Measurements from ENCODE around the gene ZNHIT1. TPM values are rescaled to one million over a fixed set of nuclear protein-coding genes. Genes with fewer than 3 reads are reported as not detected.
A peak's percentile ranks its signal among the peaks of the same experiment; 100 is the strongest.
"Not testable (repeated sequence)": the region's sequence is repeated elsewhere in the genome, so short reads cannot be mapped to it uniquely, and the experiment has no call there.

Gene ZNHIT1
- total and polyA plus RNA-seq, 3 experiments from 2014 or later: 50.6 to 66.2 (median 51.7) TPM

- DNase-seq: no peak
- H3K36me3 Mint-ChIP-seq: peaks cover 5 to 52% (median 8%) of the 10 kb centered on the region in 3 donors
- Histone ChIP-seq H3K9me3 (ENCODE audit: low read length) (no peaks in the 10 kb centered on the region), H3K27me3 (ENCODE audit: insufficient read depth, low read length, poor library complexity, severe bottlenecking) (no peaks in the 10 kb centered on the region), H3K36me3 (ENCODE audit: insufficient read depth, low read length) (no peaks in the 10 kb centered on the region), H3K27ac (ENCODE audit: low read depth, low read length) (no peak overlapping the region), H3K4me3 (ENCODE audit: low read length) (no peak overlapping the region), H3K4me1 (ENCODE audit: insufficient read depth, low read length) (peaks cover 36% of the 10 kb centered on the region)
- H3K4me1 Mint-ChIP-seq: peaks cover 46 to 71% (median 60%) of the 10 kb centered on the region in 3 donors
- POLR2A ChIA-PET: no interaction called here
- peak overlapping the region in 3 of 8 donors; percentile 70 to 76 (median 75) for H3K27ac Mint-ChIP-seq
- H3K4me3 Mint-ChIP-seq: peak overlapping the region in 1 of 7 donors; percentile 72
- no peaks in the 10 kb centered on the region for H3K9me3 Mint-ChIP-seq
- CTCF ChIA-PET: no interaction called here
- H3K27me3 Mint-ChIP-seq: peaks cover 0 to 3% of the 10 kb centered on the region in 2 donors
These were observed 30.3 kb downstream of the ZNHIT1 start for GRCh38 chr7:101248276-101248675.

- H3K27me3 ChIP-seq (ENCODE audit: insufficient read depth, low read length, poor library complexity, severe bottlenecking): no peaks in the 10 kb centered on the region
- Mint-ChIP-seq H3K27ac (peak overlapping the region in 6 of 8 donors; percentile 1 to 90 (median 46)), H3K9me3 (no peaks in the 10 kb centered on the region), H3K36me3 (peaks cover 5 to 39% (median 8%) of the 10 kb centered on the region in 3 donors), H3K4me1 (peaks cover 30 to 50% (median 42%) of the 10 kb centered on the region in 3 donors), H3K4me3 (peak overlapping the region; percentile 43 to 100 (median 99)), H3K27me3 (peaks cover 0 to 3% of the 10 kb centered on the region in 2 donors)
- CTCF ChIA-PET: interaction anchor here (1.5 to 2.3 kb wide), 2 partner anchors 32 to 33 kb away, joined by 5 to 8 read pairs; partner anchors contain the start of genes PLOD3 and ZNHIT1
- H3K27ac ChIP-seq (ENCODE audit: low read depth, low read length): no peak overlapping the region
- DNase-seq: no peak
- peaks cover 24% of the 10 kb centered on the region for H3K4me1 ChIP-seq (ENCODE audit: insufficient read depth, low read length)
- H3K4me3 ChIP-seq (ENCODE audit: low read length): no peak overlapping the region
- H3K36me3 ChIP-seq (ENCODE audit: insufficient read depth, low read length): no peaks in the 10 kb centered on the region
- H3K9me3 ChIP-seq (ENCODE audit: low read length): no peaks in the 10 kb centered on the region
- POLR2A ChIA-PET: no interaction called here
These were observed 32.4 kb downstream of the ZNHIT1 start for GRCh38 chr7:101250324-101250723.

- peak overlapping the region; percentile 100 for H3K4me3 ChIP-seq (ENCODE audit: low read length)
- H3K27ac Mint-ChIP-seq: peak overlapping the region; percentile 88 to 100 (median 98)
- no peaks in the 10 kb centered on the region for H3K27me3 ChIP-seq (ENCODE audit: insufficient read depth, low read length, poor library complexity, severe bottlenecking)
- POLR2A ChIA-PET: interaction anchor here (1.6 to 2.4 kb wide), 2 partner anchors 8 to 34 kb away, joined by 12 to 13 read pairs; partner anchors contain the start of genes FIS1 and ZNHIT1
- DNase-seq: peak; percentile 97 to 99 (median 98)
- H3K27me3 Mint-ChIP-seq: peaks cover 3 to 8% of the 10 kb centered on the region in 2 donors
- H3K27ac ChIP-seq (ENCODE audit: low read depth, low read length): peak overlapping the region; percentile 80
- peak overlapping the region; percentile 95 to 100 (median 99) for H3K4me3 Mint-ChIP-seq
- H3K4me1 Mint-ChIP-seq: peaks cover 26 to 40% (median 35%) of the 10 kb centered on the region in 3 donors
- H3K4me1 ChIP-seq (ENCODE audit: insufficient read depth, low read length): peaks cover 16% of the 10 kb centered on the region
- CTCF ChIA-PET: interaction anchor here (1.1 to 5.0 kb wide), 5 partner anchors 8 to 108 kb away, joined by 3 to 25 read pairs (median 8); partner anchors contain the start of genes FIS1, PLOD3 and ZNHIT1
- H3K9me3 Mint-ChIP-seq: no peaks in the 10 kb centered on the region
- H3K36me3 ChIP-seq (ENCODE audit: insufficient read depth, low read length): no peaks in the 10 kb centered on the region
- H3K9me3 ChIP-seq (ENCODE audit: low read length): no peaks in the 10 kb centered on the region
- peaks cover 5 to 31% (median 8%) of the 10 kb centered on the region in 3 donors for H3K36me3 Mint-ChIP-seq
These were observed 34.1 kb downstream of the ZNHIT1 start for GRCh38 chr7:101251871-101252659.

GRCh38 chr7:101253199-101253598, 35.2 kb downstream of the ZNHIT1 start:
- POLR2A ChIA-PET: interaction anchor here (2.4 kb wide), 1 partner anchor 9 kb away, joined by 13 read pairs; the partner anchor contains the start of gene FIS1

GRCh38 chr7:101255796-101256195, 37.8 kb downstream of the ZNHIT1 start:
- peaks cover 0 to 8% of the 10 kb centered on the region in 2 donors for H3K27me3 Mint-ChIP-seq
- H3K36me3 Mint-ChIP-seq: peaks cover 4 to 12% (median 5%) of the 10 kb centered on the region in 3 donors
- DNase-seq: no peak
- no peak overlapping the region for H3K4me3 Mint-ChIP-seq
- Histone ChIP-seq H3K36me3 (ENCODE audit: insufficient read depth, low read length) (no peaks in the 10 kb centered on the region), H3K27me3 (ENCODE audit: insufficient read depth, low read length, poor library complexity, severe bottlenecking) (no peaks in the 10 kb centered on the region), H3K4me1 (ENCODE audit: insufficient read depth, low read length) (peaks cover 10% of the 10 kb centered on the region), H3K9me3 (ENCODE audit: low read length) (no peaks in the 10 kb centered on the region), H3K4me3 (ENCODE audit: low read length) (no peak overlapping the region), H3K27ac (ENCODE audit: low read depth, low read length) (no peak overlapping the region)
- no peak overlapping the region for H3K27ac Mint-ChIP-seq
- CTCF ChIA-PET: interaction anchor here (1.4 to 5.0 kb wide), 3 partner anchors 12 to 112 kb away, joined by 3 to 25 read pairs (median 6); partner anchors contain the start of gene FIS1
- POLR2A ChIA-PET: no interaction called here
- no peaks in the 10 kb centered on the region for H3K9me3 Mint-ChIP-seq
- H3K4me1 Mint-ChIP-seq: peaks cover 12 to 20% (median 17%) of the 10 kb centered on the region in 3 donors

More at GRCh38 chr7:101253199-101253598, 35.2 kb downstream of the ZNHIT1 start:
- not testable (repeated sequence) for H3K27me3 ChIP-seq (ENCODE audit: insufficient read depth, low read length, poor library complexity, severe bottlenecking); H3K9me3 Mint-ChIP-seq; H3K4me3 ChIP-seq (ENCODE audit: low read length); DNase-seq; H3K27ac ChIP-seq (ENCODE audit: low read depth, low read length); H3K27me3 Mint-ChIP-seq; H3K36me3 ChIP-seq (ENCODE audit: insufficient read depth, low read length); H3K9me3 ChIP-seq (ENCODE audit: low read length)
- Mint-ChIP-seq H3K27ac (peak overlapping the region in 1 of 8 donors; percentile 98), H3K36me3 (peaks cover 5 to 25% (median 6%) of the 10 kb centered on the region in 3 donors), H3K4me3 (peak overlapping the region in 6 of 7 donors; percentile 98 to 100 (median 99)), H3K4me1 (peaks cover 21 to 32% (median 32%) of the 10 kb centered on the region in 3 donors)
- H3K4me1 ChIP-seq (ENCODE audit: insufficient read depth, low read length): peaks cover 16% of the 10 kb centered on the region
- CTCF ChIA-PET: interaction anchor here (1.1 to 5.0 kb wide), 3 partner anchors 10 to 60 kb away, joined by 4 to 25 read pairs (median 8); partner anchors contain the start of genes FIS1, PLOD3 and ZNHIT1

GRCh38 chr7:101258243-101258731, 40.3 kb downstream of the ZNHIT1 start:
- Histone ChIP-seq H3K4me3 (ENCODE audit: low read length) (no peak overlapping the region), H3K27ac (ENCODE audit: low read depth, low read length) (no peak overlapping the region), H3K36me3 (ENCODE audit: insufficient read depth, low read length) (no peaks in the 10 kb centered on the region), H3K4me1 (ENCODE audit: insufficient read depth, low read length) (no peaks in the 10 kb centered on the region), H3K27me3 (ENCODE audit: insufficient read depth, low read length, poor library complexity, severe bottlenecking) (no peaks in the 10 kb centered on the region), H3K9me3 (ENCODE audit: low read length) (no peaks in the 10 kb centered on the region)
- no peak overlapping the region for H3K27ac Mint-ChIP-seq
- POLR2A ChIA-PET: no interaction called here
- no peak for DNase-seq
- no peaks in the 10 kb centered on the region for H3K4me1 Mint-ChIP-seq
- H3K9me3 Mint-ChIP-seq: no peaks in the 10 kb centered on the region
- no peaks in the 10 kb centered on the region for H3K36me3 Mint-ChIP-seq
- CTCF ChIA-PET: no interaction called here
- no peak overlapping the region for H3K4me3 Mint-ChIP-seq
- H3K27me3 Mint-ChIP-seq: peaks cover 5 to 22% of the 10 kb centered on the region in 2 donors

- H3K27ac Mint-ChIP-seq; H3K4me1 Mint-ChIP-seq; H3K9me3 Mint-ChIP-seq; H3K36me3 Mint-ChIP-seq; H3K27ac ChIP-seq (ENCODE audit: low read depth, low read length); H3K9me3 ChIP-seq (ENCODE audit: low read length); H3K4me3 Mint-ChIP-seq; POLR2A ChIA-PET; H3K27me3 ChIP-seq (ENCODE audit: insufficient read depth, low read length, poor library complexity, severe bottlenecking); H3K4me1 ChIP-seq (ENCODE audit: insufficient read depth, low read length); H3K36me3 ChIP-seq (ENCODE audit: insufficient read depth, low read length); H3K4me3 ChIP-seq (ENCODE audit: low read length); DNase-seq: not testable (repeated sequence)
- peaks cover 7 to 24% of the 10 kb centered on the region in 2 donors for H3K27me3 Mint-ChIP-seq
- CTCF ChIA-PET: interaction anchor here (1.6 kb wide), 1 partner anchor 19 kb away, joined by 5 read pairs; no protein-coding TSS in a partner anchor
These were observed 46.2 kb downstream of the ZNHIT1 start for GRCh38 chr7:101264102-101264706.

Measured in CD8-positive, alpha-beta memory T cell (primary cell).